Fibroblast of lung (primary cell): ENCODE results near the gene MCRIP1. TPM values are rescaled to one million over a fixed set of nuclear protein-coding genes. Genes with fewer than 3 reads are reported as not detected.

Source experiments
- DNase-seq, 2 donors: peaks; one replicate each; pipeline versions ENCODE4 v3.0.0 to v3.0.0-alpha.2; 2010; ENCODE audit warnings: low read depth in 2 of 2
- H2AFZ ChIP-seq: 2 replicates; pipeline ENCODE4 v1.5.1; 2012; ENCODE audit warnings: low read length, control low read depth, inconsistent platforms
- H3K27ac ChIP-seq: 2 replicates; pipeline ENCODE4 v1.5.1; 2011; ENCODE audit warnings: low read length, control low read depth; ENCODE audit not compliant: insufficient read depth
- H3K27me3 ChIP-seq: 2 replicates; pipeline ENCODE4 v1.5.1; 2011; ENCODE audit warnings: mild to moderate bottlenecking, low read length; ENCODE audit not compliant: control insufficient read depth, insufficient read depth
- H3K36me3 ChIP-seq: 2 replicates; pipeline ENCODE4 v1.5.1; 2011; ENCODE audit warnings: low read length; ENCODE audit not compliant: control insufficient read depth, insufficient read depth
- H3K4me1 ChIP-seq: 2 replicates; pipeline ENCODE4 v1.5.1; 2011; ENCODE audit warnings: low read length; ENCODE audit not compliant: control insufficient read depth, insufficient read depth; ENCODE audit errors: extremely low read depth
- H3K4me2 ChIP-seq: 2 replicates; pipeline ENCODE4 v1.5.1; 2011; ENCODE audit warnings: low read length, control low read depth; ENCODE audit not compliant: insufficient read depth; ENCODE audit errors: extremely low read depth
- H3K4me3 ChIP-seq, 4 experiments: fragments of 200-600 bp in 1 of 4; sonication (generic) in 1 of 4; replicated peaks in 1 of 4; 2 replicates each; pipeline ENCODE4 v1.5.1; 2011 to 2016; ENCODE audit warnings: low read length in 4 of 4, low read depth in 3 of 4, mild to moderate bottlenecking in 3 of 4, control low read depth in 2 of 4, inconsistent platforms in 1 of 4, mixed read lengths in 1 of 4; ENCODE audit not compliant: insufficient read depth in 1 of 4; ENCODE audit errors: control extremely low read depth in 1 of 4
- H3K79me2 ChIP-seq: 2 replicates; pipeline ENCODE4 v1.5.1; 2012; ENCODE audit warnings: mild to moderate bottlenecking, low read length, inconsistent platforms; ENCODE audit not compliant: control insufficient read depth, insufficient read depth
- H3K9ac ChIP-seq: 2 replicates; pipeline ENCODE4 v1.5.1; 2011; ENCODE audit warnings: mild to moderate bottlenecking, low read length, control low read depth; ENCODE audit not compliant: insufficient read depth
- H3K9me3 ChIP-seq: 2 replicates; pipeline ENCODE4 v1.5.1; 2012; ENCODE audit warnings: low read depth, low read length; ENCODE audit not compliant: control insufficient read depth, insufficient read depth
- H4K20me1 ChIP-seq: 2 replicates; pipeline ENCODE4 v1.5.1; 2011; ENCODE audit warnings: low read length; ENCODE audit not compliant: control insufficient read depth, insufficient read depth; ENCODE audit errors: extremely low read depth
- CTCF ChIP-seq, 2 donors: IDR thresholded peaks in 1 of 2; conservative IDR thresholded peaks in 1 of 2; 1 replicate in 1 of 2; 2 replicates in 1 of 2; pipeline ENCODE4 v1.5.1; 2011 to 2012; ENCODE audit warnings: low read length in 2 of 2, control low read depth in 1 of 2, inconsistent platforms in 1 of 2, low read depth in 1 of 2, mild to moderate bottlenecking in 1 of 2
- EZH2 ChIP-seq: IDR thresholded peaks from 2 replicates; pipeline ENCODE4 v1.5.1; 2012; ENCODE audit warnings: low read length, control low read depth, mild to moderate bottlenecking; ENCODE audit errors: missing control alignments
- polyA plus RNA-seq, 2 donors: library from polyadenylated mRNA; depleted of rRNA in 1 of 2; stranded (reverse) in 1 of 2; unstranded in 1 of 2; fragments of >200 nt; gene quantifications; 2 replicates each; pipeline ENCODE4 v1.2.1, GENCODE V29; 2011 to 2012; ENCODE audit warnings: missing spikeins in 1 of 2
- total RNA-seq: library from RNA; depleted of rRNA; stranded (reverse); fragments of >200 nt; gene quantifications from 2 replicates; pipeline ENCODE4 v1.2.1, GENCODE V29; 2014

MCRIP1 gene
- total and polyA plus RNA-seq, 2 donors (not counting 1 experiment from before 2014, with no cell fraction given) = 37.6 to 108 TPM

- Histone ChIP-seq H3K4me2 (no peak overlapping the region), H3K79me2 (peaks cover 3% of the 10 kb centered on the region), H2AFZ (no peak overlapping the region), H3K4me1 (peaks cover 4% of the 10 kb centered on the region), H3K27ac (no peak overlapping the region), H3K9ac (no peak overlapping the region), H3K4me3 (no peak overlapping the region), H3K9me3 (no peaks in the 10 kb centered on the region), H3K36me3 (peaks cover 4% of the 10 kb centered on the region), H4K20me1 (no peaks in the 10 kb centered on the region), H3K27me3 (no peaks in the 10 kb centered on the region)
- TF ChIP-seq EZH2 (no peak), CTCF (conservative IDR thresholded peaks at IDR 0.05 in 1 of 2, IDR thresholded peaks at IDR 0.05 in 1 of 2; ENCODE audit: low read depth in 1 of 2, low read length in 2 of 2) (no peak)
- DNase-seq = no peak
Observed at GRCh38 chr17:81823820-81824550, 9.1 kb downstream of the MCRIP1 start.

- H3K4me3 ChIP-seq = no peak overlapping the region
- no peaks in the 10 kb centered on the region for H3K79me2 ChIP-seq
- H4K20me1 ChIP-seq = no peaks in the 10 kb centered on the region
- H3K4me1 ChIP-seq = peaks cover 4% of the 10 kb centered on the region
- peaks cover 4% of the 10 kb centered on the region for H3K36me3 ChIP-seq
- no peak overlapping the region for H3K4me2 ChIP-seq
- no peak for TF ChIP-seq CTCF (conservative IDR thresholded peaks at IDR 0.05 in 1 of 2, IDR thresholded peaks at IDR 0.05 in 1 of 2; ENCODE audit: low read depth in 1 of 2, low read length in 2 of 2)
- H3K9ac ChIP-seq = no peak overlapping the region
- H2AFZ ChIP-seq = no peak overlapping the region
- H3K27me3 ChIP-seq = no peaks in the 10 kb centered on the region
- no peaks in the 10 kb centered on the region for H3K9me3 ChIP-seq
- no peak for DNase-seq
- no peak overlapping the region for H3K27ac ChIP-seq
Observed at GRCh38 chr17:81822996-81823819, 9.9 kb downstream of the MCRIP1 start.

- H3K4me2 ChIP-seq = no peak overlapping the region
Observed at GRCh38 chr17:81822312-81822637, 10.8 kb downstream of the MCRIP1 start.

More at GRCh38 chr17:81822312-81822637, 10.8 kb downstream of the MCRIP1 start:
- peaks cover 4% of the 10 kb centered on the region for H3K4me1 ChIP-seq
- H3K27me3 ChIP-seq = peaks cover 4% of the 10 kb centered on the region
- H2AFZ ChIP-seq = no peak overlapping the region
- H3K9ac ChIP-seq = no peak overlapping the region
- no peak for TF ChIP-seq EZH2
- no peak for TF ChIP-seq CTCF (conservative IDR thresholded peaks at IDR 0.05 in 1 of 2, IDR thresholded peaks at IDR 0.05 in 1 of 2; ENCODE audit: low read depth in 1 of 2, low read length in 2 of 2)
- DNase-seq = no peak
- no peak overlapping the region for H3K27ac ChIP-seq
- H3K36me3 ChIP-seq = peaks cover 4% of the 10 kb centered on the region
- H3K4me3 ChIP-seq = no peak overlapping the region
- H3K9me3 ChIP-seq = no peaks in the 10 kb centered on the region
- no peaks in the 10 kb centered on the region for H3K79me2 ChIP-seq
- no peaks in the 10 kb centered on the region for H4K20me1 ChIP-seq
